ENCODE results near the gene EIF3A.

The EIF3A gene

DNA sequence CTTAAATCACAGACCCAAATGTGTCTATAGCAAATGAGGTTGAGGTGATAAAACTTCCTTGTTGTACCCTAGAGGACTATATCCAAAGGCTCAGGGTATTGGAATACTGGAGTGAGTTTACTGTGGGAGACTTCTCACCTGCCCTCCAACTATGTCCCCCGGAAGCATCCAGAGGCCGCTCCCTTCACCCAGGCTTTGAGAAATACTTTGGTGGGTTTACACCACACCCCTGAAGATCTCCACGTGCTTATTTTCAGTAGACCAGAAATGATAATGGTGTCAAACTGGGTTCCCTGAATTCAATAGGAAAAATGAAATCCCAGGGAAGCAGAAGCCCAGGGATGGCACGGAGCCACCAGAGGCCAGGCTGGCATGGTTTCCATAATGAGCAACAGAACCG, 82.4 kb downstream of the EIF3A start:
- no peak for DNase-seq

DNA sequence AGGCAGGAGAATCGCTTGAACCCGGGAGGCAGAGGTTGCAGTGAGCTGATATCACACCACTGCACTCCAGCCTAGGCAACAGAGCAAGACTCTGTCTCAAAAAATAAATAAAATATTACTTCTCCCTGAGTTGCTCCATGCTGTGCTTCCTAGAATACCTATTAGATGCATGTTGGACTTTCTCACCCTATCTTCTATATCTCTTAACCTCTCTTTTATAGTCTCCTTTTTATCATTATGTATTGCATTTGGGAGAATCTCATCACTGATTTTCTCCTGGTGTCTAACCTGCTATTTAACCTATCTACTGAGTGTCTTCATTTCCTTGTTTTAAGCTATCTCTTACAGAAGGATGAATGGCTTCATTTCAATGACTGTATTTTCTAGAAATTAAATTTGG, 83.2 kb downstream of the EIF3A start:
- DNase-seq: no peak

DNA sequence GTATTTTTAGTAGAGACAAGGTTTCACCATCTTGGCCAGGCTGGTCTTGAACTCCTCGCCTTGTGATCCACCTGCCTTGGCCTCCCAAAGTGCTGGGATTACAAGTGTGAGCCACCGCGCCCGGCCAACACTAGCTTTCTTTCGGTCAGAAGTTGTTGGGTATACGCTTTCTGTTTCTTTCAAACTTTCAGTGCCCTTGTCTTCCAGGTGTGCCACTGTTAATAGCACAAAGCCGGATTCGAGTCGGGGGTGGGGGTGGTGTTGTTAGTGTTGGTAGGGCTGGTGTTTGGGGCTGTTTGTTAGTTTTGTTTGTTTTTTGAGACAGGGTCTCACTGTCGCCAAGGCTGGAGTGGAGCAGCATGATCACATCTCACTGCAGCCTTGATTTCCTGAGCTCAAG, 84.9 kb downstream of the EIF3A start:
- no peak for DNase-seq

DNA sequence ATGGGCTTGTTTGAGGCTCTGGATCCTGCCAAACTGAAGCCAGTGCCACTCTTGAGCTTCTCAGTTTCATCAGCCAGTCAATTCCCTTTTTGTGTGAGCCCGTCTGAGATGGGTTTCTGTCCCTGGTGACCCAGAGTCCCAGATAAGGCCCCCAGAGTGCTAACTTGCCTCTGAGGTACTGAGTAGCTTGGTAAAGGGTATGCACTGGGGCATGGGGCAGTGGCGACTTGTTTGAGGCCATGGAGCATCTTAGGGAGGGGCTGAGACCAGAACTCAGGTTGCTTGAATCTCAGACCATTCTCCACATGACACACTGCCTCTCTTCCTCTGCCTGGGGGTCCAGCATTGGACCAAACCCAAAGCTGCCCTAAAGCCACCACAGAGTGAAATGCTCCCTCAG, 86.3 kb downstream of the EIF3A start:
- no peak for DNase-seq

DNA sequence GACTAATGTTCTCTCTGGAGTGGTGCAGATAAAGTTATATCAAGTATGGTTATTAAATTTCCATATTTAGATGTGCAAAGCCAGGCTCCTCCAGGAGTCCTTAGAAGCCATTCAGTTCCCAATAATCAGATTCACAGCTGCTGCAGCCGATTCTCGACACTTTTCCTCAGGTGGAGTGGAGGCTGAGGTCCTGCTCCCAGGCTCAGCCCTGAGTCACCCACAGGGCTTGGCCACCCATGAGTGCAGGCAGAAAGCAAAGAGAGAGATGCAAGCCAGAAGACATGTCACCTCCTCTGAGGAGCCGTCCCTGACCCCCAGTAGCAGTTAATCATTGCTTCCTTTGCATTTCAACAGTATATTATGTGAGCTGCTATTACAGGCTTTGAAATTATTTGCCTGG, 87.4 kb downstream of the EIF3A start:
- no peak for DNase-seq

DNA sequence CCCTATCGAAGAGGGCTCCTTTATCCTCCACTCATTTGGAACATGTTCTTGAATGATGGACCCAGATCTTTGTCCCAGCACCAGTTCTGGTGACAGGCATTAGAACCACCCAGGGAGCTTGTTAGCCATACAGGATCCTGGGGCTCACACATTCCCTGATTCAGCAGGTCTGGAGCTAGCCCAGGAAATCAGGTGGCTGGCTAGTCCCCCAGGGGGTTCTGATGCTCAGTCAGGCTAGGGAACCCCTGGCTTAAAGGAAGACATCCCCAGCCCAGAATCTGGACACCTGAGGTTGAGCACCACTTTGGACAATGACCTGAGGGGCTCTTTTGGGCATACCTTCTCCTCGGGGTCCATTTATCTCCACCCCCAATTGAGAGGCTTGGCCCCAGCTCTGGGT, 88.1 kb downstream of the EIF3A start:
- DNase-seq: no peak

DNA sequence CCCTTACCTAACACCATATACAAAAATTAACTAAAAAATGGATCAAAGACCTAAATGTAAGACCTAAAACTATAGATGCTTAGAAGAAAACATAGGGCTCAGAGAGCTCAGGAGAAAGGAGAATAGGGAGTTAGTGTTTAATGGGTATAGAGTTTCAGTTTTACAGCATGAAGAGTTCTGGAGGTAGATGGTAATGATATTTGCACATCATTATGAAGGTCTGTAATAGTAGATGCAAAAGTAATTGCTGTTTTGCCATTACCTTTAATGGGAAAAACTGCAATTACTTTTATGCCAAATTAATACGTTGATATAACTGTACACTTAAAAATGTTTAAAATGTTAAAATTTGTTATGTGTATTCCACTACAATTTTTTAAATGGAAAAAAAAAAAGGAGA, 90.3 kb downstream of the EIF3A start:
- DNase-seq: no peak

DNA sequence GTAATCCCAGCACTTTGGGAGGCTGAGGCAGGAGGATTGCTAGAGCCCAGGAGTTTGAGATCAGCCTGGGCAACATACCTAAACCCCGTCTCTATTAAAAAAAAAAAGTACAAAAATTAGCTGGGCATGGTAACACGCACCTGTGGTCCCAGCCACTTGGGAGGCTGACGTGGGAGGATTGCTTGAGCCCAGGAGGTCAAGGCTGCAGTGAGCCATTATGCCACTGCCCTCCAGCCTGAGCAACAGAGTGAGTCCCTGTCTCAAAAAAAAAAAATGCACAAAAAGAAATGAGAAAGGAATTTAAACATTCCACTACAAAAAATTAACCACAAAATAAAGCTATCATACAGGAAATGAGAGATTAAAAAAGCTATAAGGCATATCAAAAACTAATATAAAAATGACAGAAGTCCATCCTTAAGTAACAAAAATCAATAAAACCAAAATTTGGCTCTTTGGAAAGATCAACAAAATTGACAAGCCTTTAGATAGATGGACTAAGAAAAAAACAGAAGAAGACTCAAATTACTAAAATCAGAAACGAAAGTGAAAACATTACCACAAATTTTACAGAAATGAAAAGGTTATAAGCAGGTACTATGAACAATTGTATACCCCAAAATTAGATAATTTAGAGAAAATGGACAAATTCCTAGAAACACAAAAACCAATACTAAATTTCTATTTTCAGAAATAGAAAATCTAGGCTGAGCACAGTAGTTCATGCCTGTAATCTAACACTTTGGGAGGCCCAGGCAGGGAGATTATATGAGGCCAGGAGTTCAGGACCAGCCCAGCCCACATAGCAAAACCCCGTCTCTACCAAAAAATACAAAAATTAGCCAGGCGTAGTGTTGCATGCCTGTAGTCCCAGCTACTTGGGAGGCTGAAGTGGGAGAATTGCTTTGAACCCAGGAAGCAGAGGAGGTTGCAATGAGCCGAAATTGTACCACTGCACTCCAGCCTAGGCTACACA, 93.5 kb downstream of the EIF3A start:
- no peak for DNase-seq

DNA sequence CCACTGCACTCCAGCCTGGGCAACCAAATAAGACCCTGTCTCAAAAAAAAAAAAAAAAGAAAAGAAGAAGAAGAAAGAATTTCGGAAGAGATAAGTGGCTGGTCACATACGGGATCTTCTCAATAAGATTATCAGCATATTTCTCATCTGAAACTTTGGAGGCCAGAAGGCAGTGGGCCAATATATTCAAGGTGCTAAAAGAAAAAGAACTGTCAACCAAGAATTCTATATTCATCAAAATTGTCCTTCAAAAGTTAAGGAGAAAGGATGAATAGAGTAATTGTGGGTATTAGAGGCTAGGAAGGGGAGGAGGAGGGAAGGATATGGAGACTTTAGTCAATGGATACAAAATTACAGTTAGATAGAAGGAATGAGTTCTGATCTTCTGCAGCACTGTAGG, 95.0 kb downstream of the EIF3A start:
- DNase-seq: no peak
